ENCODE measurements around the gene APIP. TPM values are rescaled to one million over a fixed set of nuclear protein-coding genes. Genes with fewer than 3 reads are reported as not detected.
"Not testable (repeated sequence)": the region's sequence is repeated elsewhere in the genome, so short reads cannot be mapped to it uniquely, and the experiment has no call there.

APIP gene
- total RNA-seq, 1 experiment from 2014 or later, result 73.3 TPM

GRCh38 chr11:34926101-34926830 is 10.1 kb upstream of the APIP start:
- DNase-seq (ENCODE audit: low read depth), result peak; percentile 37

DNA sequence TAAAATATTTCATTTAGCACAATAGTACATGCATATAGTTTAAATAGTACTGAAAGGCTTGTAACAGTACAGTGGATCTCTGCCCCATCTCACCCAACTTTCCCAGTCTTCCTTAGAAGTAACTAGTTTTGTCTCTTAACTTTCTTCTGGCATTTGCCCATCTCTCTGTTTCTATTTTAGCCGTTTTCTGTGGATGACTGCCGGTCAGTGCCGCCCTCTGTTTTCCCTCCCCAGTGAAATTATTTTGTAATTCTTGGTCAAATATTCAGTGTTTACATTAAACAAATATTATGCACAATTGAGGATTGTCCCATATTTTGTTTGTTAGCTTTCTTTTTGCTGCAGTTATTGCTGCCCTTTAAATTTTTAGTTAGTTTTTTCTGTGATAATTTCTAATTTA is 8.5 kb upstream of the APIP start:
- DNase-seq (ENCODE audit: low read depth), result no peak

DNA sequence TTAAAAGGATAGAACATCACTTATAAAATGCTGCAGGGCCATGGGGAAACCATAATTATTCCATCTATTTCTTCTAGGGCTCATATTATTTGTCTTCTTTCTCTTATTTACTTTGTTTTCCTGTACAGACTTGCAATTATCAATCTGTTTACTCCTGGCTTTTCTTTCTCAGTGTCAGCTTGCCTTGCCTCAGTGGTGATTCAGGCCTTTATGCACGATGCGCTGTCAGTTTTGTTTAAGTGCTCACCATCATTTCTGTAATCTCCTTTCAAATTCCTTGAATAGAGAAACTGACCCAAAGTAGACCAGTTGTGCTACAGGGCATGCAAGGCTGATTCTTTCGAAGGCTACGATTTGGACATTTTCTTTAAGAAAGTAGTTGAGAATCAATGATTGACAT is 5.0 kb upstream of the APIP start:
- no peak for DNase-seq (ENCODE audit: low read depth)

DNA sequence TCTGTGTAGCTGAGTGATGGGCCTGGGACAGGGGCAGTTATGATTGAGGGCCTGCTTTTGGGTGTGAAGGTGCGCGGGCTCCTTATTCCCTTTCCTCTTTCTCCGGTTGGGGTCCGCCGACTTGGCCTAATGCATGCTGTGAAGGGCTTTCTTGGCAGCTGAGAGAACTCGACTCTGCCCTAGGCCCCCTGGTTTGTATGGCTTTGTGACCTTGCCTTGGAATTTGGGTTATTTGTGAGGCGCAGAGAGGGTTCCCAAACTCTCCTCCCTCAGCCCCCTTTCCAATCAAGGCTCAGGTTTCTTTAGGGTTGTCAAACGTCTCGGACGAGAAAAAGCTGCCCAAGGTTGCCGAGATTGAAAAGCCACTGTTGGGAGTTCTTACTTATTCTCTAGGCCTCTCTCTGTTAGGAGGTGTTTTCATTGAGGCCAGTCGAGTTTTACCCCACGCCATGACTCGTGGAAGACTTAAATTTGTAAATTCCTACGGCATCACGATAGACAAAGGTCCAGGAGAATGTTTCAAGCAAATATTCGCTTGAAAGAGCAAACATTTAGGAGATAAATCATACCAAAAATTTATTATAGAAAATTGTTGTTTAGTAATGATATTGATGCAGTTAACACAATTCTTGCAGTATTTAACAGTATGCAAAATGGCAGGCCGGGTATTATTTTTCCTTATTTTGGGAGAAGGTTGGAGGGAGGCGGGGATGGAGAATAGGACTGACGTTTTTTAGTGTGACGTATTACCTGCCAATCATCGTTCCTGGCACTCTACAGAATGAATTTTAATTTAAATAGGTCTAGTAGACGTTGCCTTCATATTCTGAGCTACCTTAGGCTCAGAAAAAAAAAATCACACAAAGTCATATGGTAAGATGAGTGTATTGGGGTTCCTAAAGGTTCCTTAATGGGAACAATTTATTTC is 928 bp upstream of the APIP start:
- peak; percentile 20 for DNase-seq (ENCODE audit: low read depth)

GRCh38 chr11:34915136-34916014 is 804 bp downstream of the APIP start:
- DNase-seq (ENCODE audit: low read depth), result no peak

DNA sequence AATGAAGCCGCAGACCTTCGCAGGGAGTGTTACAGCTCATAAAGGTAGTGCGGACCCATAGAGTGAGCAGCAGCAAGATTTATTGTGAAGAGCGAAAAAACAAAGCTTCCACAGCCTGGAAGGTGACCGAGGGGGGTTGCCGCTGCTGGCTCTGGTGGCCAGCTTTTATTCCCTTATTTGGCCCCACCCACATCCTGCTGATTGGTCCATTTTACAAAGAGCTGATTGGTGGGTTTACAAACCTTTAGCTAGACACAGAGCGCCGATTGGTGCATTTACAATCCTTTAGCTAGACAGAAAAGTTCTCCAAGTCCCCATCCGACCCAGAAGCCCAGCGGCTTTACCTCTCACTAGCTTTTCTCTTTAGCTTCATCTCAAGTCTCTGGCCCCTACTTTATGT is 2.6 kb downstream of the APIP start:
- DNase-seq (ENCODE audit: low read depth), result not testable (repeated sequence)

DNA sequence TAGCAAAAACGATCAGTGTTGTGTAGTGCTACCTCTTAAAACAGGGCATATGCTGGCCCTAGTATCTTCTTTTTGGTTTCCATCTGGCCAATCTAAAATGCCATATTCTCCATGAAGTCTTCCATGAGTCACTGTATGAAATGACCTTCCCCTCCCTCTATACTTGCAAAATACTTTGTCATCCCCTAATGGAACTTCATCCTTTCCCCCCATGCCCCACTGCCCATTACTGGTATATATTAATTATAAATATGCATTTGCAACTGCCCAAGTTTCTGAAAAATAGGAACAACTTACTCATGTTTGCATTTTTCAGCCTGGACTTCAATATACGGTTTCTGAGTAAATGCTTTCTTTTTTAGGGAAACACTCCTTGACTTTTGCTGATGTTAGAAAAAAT is 4.5 kb downstream of the APIP start:
- no peak for DNase-seq (ENCODE audit: low read depth)

- no peak for DNase-seq (ENCODE audit: low read depth)
Observed at GRCh38 chr11:34910817-34911216, 5.4 kb downstream of the APIP start.

- DNase-seq (ENCODE audit: low read depth), result no peak
Observed at GRCh38 chr11:34909955-34910354, 6.2 kb downstream of the APIP start.

DNA sequence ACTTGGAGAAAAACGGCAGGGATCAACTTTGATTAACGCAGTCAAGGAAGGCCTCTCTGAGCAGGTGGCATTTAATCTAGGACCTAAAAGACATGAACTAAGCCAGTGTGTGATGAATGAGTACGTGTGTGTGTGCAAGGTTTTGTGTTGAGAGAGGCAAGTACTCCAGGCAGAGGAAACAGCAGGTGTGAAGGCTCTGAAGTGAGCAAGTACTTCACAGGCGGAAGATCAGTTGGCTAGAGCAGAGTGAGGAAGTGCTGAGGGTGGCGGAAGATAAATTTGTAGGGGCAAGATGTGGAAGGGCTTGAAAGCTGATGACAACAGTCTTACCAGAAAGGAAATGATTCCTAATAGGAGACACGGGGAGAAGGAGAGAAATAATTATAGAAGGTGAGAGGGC is 6.8 kb downstream of the APIP start:
- DNase-seq (ENCODE audit: low read depth), result no peak

- no peak for DNase-seq (ENCODE audit: low read depth)
Observed at GRCh38 chr11:34907934-34908593, 8.1 kb downstream of the APIP start.

- DNase-seq (ENCODE audit: low read depth), result no peak
Observed at GRCh38 chr11:34905666-34906065, 10.5 kb downstream of the APIP start.

DNA sequence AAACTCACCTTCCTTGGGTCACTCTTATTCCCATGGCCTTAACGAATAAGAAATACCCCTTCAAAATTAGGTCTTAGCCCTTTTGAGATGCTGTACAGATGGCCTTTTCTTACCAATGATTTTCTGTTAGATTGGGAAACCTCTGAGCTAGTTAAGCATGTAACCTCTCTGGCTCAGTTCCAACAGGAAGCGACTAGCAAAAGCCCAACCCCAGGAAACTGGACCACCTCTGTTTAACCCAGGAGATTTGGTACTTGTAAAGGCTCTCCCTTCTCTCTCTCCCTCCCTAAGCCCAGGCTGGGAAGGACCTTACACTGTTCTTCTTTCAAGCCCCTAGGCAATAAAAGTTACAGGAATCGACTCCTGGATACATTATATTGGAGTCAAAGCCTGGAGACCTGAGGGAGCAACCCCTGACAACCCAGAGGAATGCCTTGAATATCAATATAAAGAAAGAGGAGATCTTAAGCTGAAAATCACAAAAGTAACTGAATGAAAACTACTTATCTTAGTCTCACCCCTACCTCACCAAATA is 11.7 kb downstream of the APIP start:
- no peak for DNase-seq (ENCODE audit: low read depth)

- DNase-seq (ENCODE audit: low read depth), result no peak
Observed at GRCh38 chr11:34899633-34900016, 16.6 kb downstream of the APIP start.

- no peak for DNase-seq (ENCODE audit: low read depth)
Observed at GRCh38 chr11:34898474-34898873, 17.7 kb downstream of the APIP start.

GRCh38 chr11:34897171-34897870 is 18.9 kb downstream of the APIP start:
- no peak for DNase-seq (ENCODE audit: low read depth)

DNA sequence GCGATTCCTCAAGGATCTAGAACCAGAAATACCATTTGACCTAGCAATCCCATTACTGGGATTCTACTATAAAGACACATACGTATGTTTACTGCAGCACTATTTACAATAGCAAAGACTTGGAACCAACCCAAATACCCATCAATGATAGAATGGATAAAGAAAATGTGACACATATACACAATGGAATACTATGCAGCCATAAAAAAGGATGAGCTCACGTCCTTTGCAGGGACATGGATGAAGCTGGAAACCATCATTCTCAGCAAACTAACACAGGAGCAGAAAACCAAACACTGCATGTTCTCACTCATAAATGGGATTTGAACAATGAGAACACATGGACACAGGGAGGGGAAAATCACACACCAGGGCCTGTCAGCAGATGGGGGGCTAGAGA is 20.0 kb downstream of the APIP start:
- not testable (repeated sequence) for DNase-seq (ENCODE audit: low read depth)

GRCh38 chr11:34893416-34893815 is 22.8 kb downstream of the APIP start:
- DNase-seq (ENCODE audit: low read depth), result no peak

- DNase-seq (ENCODE audit: low read depth), result no peak
Observed at GRCh38 chr11:34891611-34892010, 24.6 kb downstream of the APIP start.

- DNase-seq (ENCODE audit: low read depth), result no peak
Observed at GRCh38 chr11:34890812-34891211, 25.4 kb downstream of the APIP start.

DNA sequence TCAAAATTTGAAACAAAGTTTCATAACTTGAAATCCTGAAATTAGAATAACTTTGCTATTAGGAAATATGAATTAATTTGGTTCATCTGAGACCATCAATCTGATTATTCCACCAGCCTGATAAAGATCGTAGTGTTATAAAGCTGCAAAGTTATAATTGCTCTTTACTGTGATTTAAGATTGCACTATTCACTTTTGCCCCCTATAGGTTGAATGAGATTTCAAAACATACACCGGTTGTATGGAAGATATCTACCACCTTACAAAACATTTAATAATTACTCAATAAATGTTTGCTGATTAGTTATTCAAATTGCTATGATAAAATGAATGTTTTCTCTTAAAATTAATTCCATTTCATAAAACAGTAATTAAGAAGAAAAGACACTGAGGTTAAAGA is 26.1 kb downstream of the APIP start:
- DNase-seq (ENCODE audit: low read depth), result no peak

Measured in Daoy (cell line).